Suppressor macrophage treated with lipopolysaccharide for 4 hours (primary cell): ENCODE measurements around the gene FFAR2.

ENCODE experiments used
- DNase-seq: peaks from one replicate; pipeline ENCODE4 v3.0.0-alpha.2; 2020

FFAR2 gene

GRCh38 chr19:35427187-35427586 is 20.9 kb upstream of the FFAR2 start:
- no peak for DNase-seq

- no peak for DNase-seq
These were observed 18.2 kb upstream of the FFAR2 start for GRCh38 chr19:35429698-35430408.

- DNase-seq, result peak; percentile 81
These were observed 17.5 kb upstream of the FFAR2 start for GRCh38 chr19:35430409-35431144.

GRCh38 chr19:35431145-35431807 is 16.8 kb upstream of the FFAR2 start:
- DNase-seq, result peak; percentile 89

- DNase-seq, result peak; percentile 54
These were observed 15.1 kb upstream of the FFAR2 start for GRCh38 chr19:35432911-35433310.

- peak; percentile 38 for DNase-seq
These were observed 14.6 kb upstream of the FFAR2 start for GRCh38 chr19:35433448-35433847.

- DNase-seq, result peak; percentile 72
These were observed 12.2 kb upstream of the FFAR2 start for GRCh38 chr19:35435896-35436295.

GRCh38 chr19:35436477-35437405 is 11.3 kb upstream of the FFAR2 start:
- peak; percentile 99 for DNase-seq

GRCh38 chr19:35437406-35437951 is 10.6 kb upstream of the FFAR2 start:
- DNase-seq, result no peak

- peak; percentile 39 for DNase-seq
These were observed 10.0 kb upstream of the FFAR2 start for GRCh38 chr19:35438096-35438495.

GRCh38 chr19:35438527-35438926 is 9.5 kb upstream of the FFAR2 start:
- DNase-seq, result no peak

GRCh38 chr19:35439921-35440320 is 8.1 kb upstream of the FFAR2 start:
- no peak for DNase-seq

GRCh38 chr19:35442091-35442490 is 6.0 kb upstream of the FFAR2 start:
- DNase-seq, result peak; percentile 83

GRCh38 chr19:35444735-35445134 is 3.3 kb upstream of the FFAR2 start:
- peak; percentile 39 for DNase-seq

GRCh38 chr19:35445826-35446593 is 2.0 kb upstream of the FFAR2 start:
- DNase-seq, result peak; percentile 86

- peak; percentile 90 for DNase-seq
These were observed 1.4 kb downstream of the FFAR2 start for GRCh38 chr19:35449359-35450043.

- DNase-seq, result peak; percentile 46
These were observed 3.5 kb downstream of the FFAR2 start for GRCh38 chr19:35451338-35452096.

- no peak for DNase-seq
These were observed 6.6 kb downstream of the FFAR2 start for GRCh38 chr19:35454663-35455062.

GRCh38 chr19:35455616-35456201 is 7.7 kb downstream of the FFAR2 start:
- DNase-seq, result no peak

- no peak for DNase-seq
These were observed 9.1 kb downstream of the FFAR2 start for GRCh38 chr19:35457173-35457572.
